ENCODE measurements around the gene ADAP1. TPM values are rescaled to one million over a fixed set of nuclear protein-coding genes. Genes with fewer than 3 reads are reported as not detected.

The ADAP1 gene
- total RNA-seq, 1 experiment from 2014 or later = 6.2 TPM

- H3K9ac ChIP-seq (ENCODE audit: extremely low read depth, insufficient read length, low read length) = no peak overlapping the region
- no peak for DNase-seq
- Mint-ChIP-seq H3K9me3 (no peaks in the 10 kb centered on the region; a peak in 1 of 5 replicates), H3K4me1 (peaks cover 2 to 3% of the 10 kb centered on the region in 2 experiments; a peak in 1 of 4 replicates), H3K36me3 (ENCODE audit: insufficient read depth in 1 of 3, low read depth in 3 of 3) (peaks cover 7 to 16% (median 15%) of the 10 kb centered on the region in 3 experiments; a peak in 6 of 7 replicates), H3K4me3 (no peak overlapping the region), H3K27me3 (ENCODE audit: low read depth) (peaks cover 13% of the 10 kb centered on the region), H3K27ac (peak overlapping the region in 2 of 3 experiments; percentile 57 to 70; a peak in 1 of 7 replicates)
- no peak overlapping the region for H3K56ac ChIP-seq (ENCODE audit: insufficient read length, low read depth, low read length)
- H2AFZ ChIP-seq (ENCODE audit: low read length) = no peak overlapping the region
- H3K23ac ChIP-seq (ENCODE audit: insufficient read length, low read depth, low read length) = no peak overlapping the region
- no CpG with 5 or more reads among the region's 26 CpGs for WGBS (ENCODE audit: extremely low coverage, insufficient read length, low lambda C conversion rate)
- H3T11ph ChIP-seq (ENCODE audit: low read length) = no peak overlapping the region
- no peak overlapping the region for H2BK15ac ChIP-seq (ENCODE audit: low read depth, low read length)
- H3K9me3 ChIP-seq (ENCODE audit: control insufficient read depth, low read depth, low read length) = no peaks in the 10 kb centered on the region
- H3K4ac ChIP-seq (ENCODE audit: low read depth, low read length) = no peak overlapping the region
- H4K8ac ChIP-seq (replicated peaks; ENCODE audit: insufficient read length, low read depth, low read length) = no peak overlapping the region
- H3K4me1 ChIP-seq (ENCODE audit: insufficient read depth, low read length) = no peaks in the 10 kb centered on the region
- no peaks in the 10 kb centered on the region for H3K79me2 ChIP-seq (ENCODE audit: insufficient read depth, low read length)
- no peak overlapping the region for H2BK5ac ChIP-seq (ENCODE audit: insufficient read length, low read length)
- H3K4me2 ChIP-seq (ENCODE audit: insufficient read depth, insufficient read length, low read length) = no peak overlapping the region
- H3K18ac ChIP-seq (ENCODE audit: insufficient read length, low read depth, low read length) = no peak overlapping the region
- no peak overlapping the region for H2AK5ac ChIP-seq (ENCODE audit: insufficient read length, low read length)
- no peaks in the 10 kb centered on the region for H3K79me1 ChIP-seq (ENCODE audit: insufficient read depth, low read depth, low read length, poor library complexity, severe bottlenecking)
- H2BK12ac ChIP-seq (ENCODE audit: insufficient read length, low read depth, low read length) = no peak overlapping the region
- H3K27ac ChIP-seq (ENCODE audit: insufficient read length, low read depth, low read length) = no peak overlapping the region
- no peak for TF ChIP-seq CTCF (conservative IDR thresholded peaks at IDR 0.05)
- H4K5ac ChIP-seq (ENCODE audit: insufficient read length, low read depth, low read length) = no peak overlapping the region
- H3K14ac ChIP-seq (ENCODE audit: insufficient read depth, low read length) = no peak overlapping the region
- no peak overlapping the region for H2BK120ac ChIP-seq (ENCODE audit: low read depth, low read length, poor library complexity, severe bottlenecking)
- no peak overlapping the region for H2BK20ac ChIP-seq (ENCODE audit: low read depth, low read length, poor library complexity, severe bottlenecking)
- no peaks in the 10 kb centered on the region for H3K23me2 ChIP-seq (ENCODE audit: insufficient read length, low read depth, low read length, poor library complexity, severe bottlenecking)
- no peaks in the 10 kb centered on the region for H4K20me1 ChIP-seq (ENCODE audit: control insufficient read depth, insufficient read depth, insufficient read length)
- H4K91ac ChIP-seq (ENCODE audit: insufficient read length, low read depth, low read length) = no peak overlapping the region
- H3K27me3 ChIP-seq (ENCODE audit: insufficient read depth, low read length) = no peaks in the 10 kb centered on the region; the same call in 1 of the 2 replicates
Observed at GRCh38 chr7:900331-901040, 54.0 kb downstream of the ADAP1 start.

Data from H9 (cell line).